IPS DF 6.9 (cell line): ENCODE measurements around the gene ING4.
A peak's percentile ranks its signal among the peaks of the same experiment; 100 is the strongest.

Experiments
- DNase-seq: peaks from one replicate; pipeline ENCODE4 v3.0.0-alpha.2; 2013; ENCODE audit warnings: low read depth, low spot score
- H3K27ac ChIP-seq: one replicate; pipeline ENCODE4 v1.5.1; 2013; ENCODE audit warnings: low read length, control low read depth
- H3K27me3 ChIP-seq: 2 replicates; pipeline ENCODE4 v1.6.1; 2013; ENCODE audit warnings: mild to moderate bottlenecking, low read length; ENCODE audit not compliant: control insufficient read depth, insufficient read depth
- H3K36me3 ChIP-seq: 2 replicates; pipeline ENCODE4 v1.6.1; 2013; ENCODE audit warnings: low read length; ENCODE audit not compliant: control insufficient read depth, insufficient read depth
- H3K4me1 ChIP-seq: 2 replicates; pipeline ENCODE4 v1.6.1; 2013; ENCODE audit warnings: low read length; ENCODE audit not compliant: control insufficient read depth, insufficient read depth
- H3K4me3 ChIP-seq: 2 replicates; pipeline ENCODE4 v1.5.1; 2013; ENCODE audit warnings: mild to moderate bottlenecking, low read length
- H3K9me3 ChIP-seq: 2 replicates; pipeline ENCODE4 v1.6.1; 2013; ENCODE audit warnings: low read length, inconsistent platforms; ENCODE audit not compliant: control insufficient read depth, insufficient read depth
- WGBS: extraction: QIAGEN DNeasy Blood & Tissue Kit; methylation state at CpG from one replicate; pipeline ENCODE4 v1.1.7; 2013; ENCODE audit warnings: mixed read lengths, missing lambda C conversion rate; ENCODE audit not compliant: insufficient read length, insufficient coverage; 5-methylcytosine and 5-hydroxymethylcytosine counted together

Gene ING4

GRCh38 chr12:6685814-6686213, 22.9 kb upstream of the ING4 start:
- H3K9me3 ChIP-seq: no peaks in the 10 kb centered on the region
- H3K36me3 ChIP-seq: no peaks in the 10 kb centered on the region
- H3K27me3 ChIP-seq: no peaks in the 10 kb centered on the region
- H3K27ac ChIP-seq: no peak overlapping the region
- DNase-seq: no peak
- no peak overlapping the region for H3K4me3 ChIP-seq
- WGBS: no CpG with 5 or more reads among the region's 3 CpGs
- H3K4me1 ChIP-seq: no peaks in the 10 kb centered on the region

- Histone ChIP-seq H3K36me3 (peaks cover 4% of the 10 kb centered on the region; the same call in 1 of the 2 replicates), H3K9me3 (no peaks in the 10 kb centered on the region), H3K27me3 (no peaks in the 10 kb centered on the region), H3K27ac (no peak overlapping the region), H3K4me1 (no peaks in the 10 kb centered on the region), H3K4me3 (no peak overlapping the region)
- no peak for DNase-seq
- WGBS: no CpG with 5 or more reads among the region's 6 CpGs
Observed at GRCh38 chr12:6684609-6685008, 21.7 kb upstream of the ING4 start.

- peaks cover 33% of the 10 kb centered on the region for H3K36me3 ChIP-seq
- no peak overlapping the region for H3K4me3 ChIP-seq
- no peak for DNase-seq
- WGBS: no CpG with 5 or more reads among the region's 5 CpGs
- H3K9me3 ChIP-seq: no peaks in the 10 kb centered on the region
- H3K27ac ChIP-seq: no peak overlapping the region
- no peaks in the 10 kb centered on the region for H3K4me1 ChIP-seq
- H3K27me3 ChIP-seq: no peaks in the 10 kb centered on the region
Observed at GRCh38 chr12:6676962-6677361, 14.0 kb upstream of the ING4 start.

- H3K9me3 ChIP-seq: no peaks in the 10 kb centered on the region
- no CpG with 5 or more reads among the region's 18 CpGs for WGBS
- H3K4me1 ChIP-seq: no peaks in the 10 kb centered on the region
- H3K4me3 ChIP-seq: no peak overlapping the region
- no peaks in the 10 kb centered on the region for H3K27me3 ChIP-seq
- no peak overlapping the region for H3K27ac ChIP-seq
- peaks cover 44% of the 10 kb centered on the region for H3K36me3 ChIP-seq
- no peak for DNase-seq
Observed at GRCh38 chr12:6672143-6672542, 9.2 kb upstream of the ING4 start.

GRCh38 chr12:6667559-6668210, 4.8 kb upstream of the ING4 start:
- Histone ChIP-seq H3K4me3 (no peak overlapping the region), H3K27ac (no peak overlapping the region), H3K4me1 (no peaks in the 10 kb centered on the region), H3K36me3 (peaks cover 37% of the 10 kb centered on the region), H3K9me3 (no peaks in the 10 kb centered on the region), H3K27me3 (no peaks in the 10 kb centered on the region; the same call in 1 of the 2 replicates)
- 100% methylated on average over 1 of the region's 8 CpGs for WGBS
- no peak for DNase-seq

- no CpG with 5 or more reads among the region's 2 CpGs for WGBS
- no peaks in the 10 kb centered on the region for H3K9me3 ChIP-seq
Observed at GRCh38 chr12:6666211-6666610, 3.3 kb upstream of the ING4 start.

GRCh38 chr12:6664902-6665301, 2.0 kb upstream of the ING4 start:
- no peaks in the 10 kb centered on the region; the same call in 1 of the 2 replicates for H3K27me3 ChIP-seq
- no peak overlapping the region for H3K4me3 ChIP-seq
- DNase-seq: no peak
- no peaks in the 10 kb centered on the region for H3K9me3 ChIP-seq
- H3K36me3 ChIP-seq: peaks cover 14% of the 10 kb centered on the region; the same call in 1 of the 2 replicates
- H3K4me1 ChIP-seq: no peaks in the 10 kb centered on the region
- H3K27ac ChIP-seq: no peak overlapping the region
- no CpG with 5 or more reads among the region's 2 CpGs for WGBS

More at GRCh38 chr12:6666211-6666610, 3.3 kb upstream of the ING4 start:
- Histone ChIP-seq H3K36me3 (peaks cover 25% of the 10 kb centered on the region; the same call in 1 of the 2 replicates), H3K4me1 (no peaks in the 10 kb centered on the region), H3K27me3 (no peaks in the 10 kb centered on the region; the same call in 1 of the 2 replicates), H3K4me3 (no peak overlapping the region), H3K27ac (no peak overlapping the region)
- DNase-seq: no peak

GRCh38 chr12:6662602-6662905, 365 bp downstream of the ING4 start:
- no CpG with 5 or more reads among the region's 10 CpGs for WGBS
- Histone ChIP-seq H3K4me1 (no peaks in the 10 kb centered on the region), H3K9me3 (no peaks in the 10 kb centered on the region), H3K27ac (no peak overlapping the region), H3K4me3 (peak overlapping the region; percentile 88), H3K36me3 (peaks cover under 1% of the 10 kb centered on the region; the same call in 1 of the 2 replicates), H3K27me3 (no peaks in the 10 kb centered on the region; the same call in 1 of the 2 replicates)
- DNase-seq: no peak

GRCh38 chr12:6653987-6654386, 8.9 kb downstream of the ING4 start:
- Histone ChIP-seq H3K27ac (no peak overlapping the region), H3K4me3 (no peak overlapping the region), H3K36me3 (peaks cover 7% of the 10 kb centered on the region; the same call in 1 of the 2 replicates), H3K27me3 (no peaks in the 10 kb centered on the region), H3K4me1 (no peaks in the 10 kb centered on the region; the same call in 1 of the 2 replicates), H3K9me3 (no peaks in the 10 kb centered on the region)
- DNase-seq: no peak
- WGBS: no CpG with 5 or more reads among the region's 5 CpGs

GRCh38 chr12:6653342-6653741, 9.6 kb downstream of the ING4 start:
- WGBS: no CpG with 5 or more reads among the region's 1 CpG
- peaks cover 7% of the 10 kb centered on the region; the same call in 1 of the 2 replicates for H3K36me3 ChIP-seq
- no peak overlapping the region for H3K27ac ChIP-seq
- no peaks in the 10 kb centered on the region for H3K27me3 ChIP-seq
- H3K4me3 ChIP-seq: no peak overlapping the region
- DNase-seq: no peak
- no peaks in the 10 kb centered on the region for H3K9me3 ChIP-seq
- H3K4me1 ChIP-seq: no peaks in the 10 kb centered on the region; the same call in 1 of the 2 replicates

- Histone ChIP-seq H3K27me3 (no peaks in the 10 kb centered on the region), H3K4me3 (no peak overlapping the region), H3K4me1 (no peaks in the 10 kb centered on the region; the same call in 1 of the 2 replicates), H3K9me3 (no peaks in the 10 kb centered on the region), H3K36me3 (peaks cover 7% of the 10 kb centered on the region; the same call in 1 of the 2 replicates), H3K27ac (no peak overlapping the region)
- no CpG with 5 or more reads among the region's 12 CpGs for WGBS
- no peak for DNase-seq
Observed at GRCh38 chr12:6652391-6652790, 10.5 kb downstream of the ING4 start.
